ENCODE results near the gene GAGE12H.
"Not testable (repeated sequence)": the region's sequence is repeated elsewhere in the genome, so short reads cannot be mapped to it uniquely, and the experiment has no call there.

GAGE12H gene, protein sequence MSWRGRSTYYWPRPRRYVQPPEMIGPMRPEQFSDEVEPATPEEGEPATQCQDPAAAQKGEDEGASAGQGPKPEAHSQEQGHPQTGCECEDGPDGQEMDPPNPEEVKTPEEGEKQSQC

DNA sequence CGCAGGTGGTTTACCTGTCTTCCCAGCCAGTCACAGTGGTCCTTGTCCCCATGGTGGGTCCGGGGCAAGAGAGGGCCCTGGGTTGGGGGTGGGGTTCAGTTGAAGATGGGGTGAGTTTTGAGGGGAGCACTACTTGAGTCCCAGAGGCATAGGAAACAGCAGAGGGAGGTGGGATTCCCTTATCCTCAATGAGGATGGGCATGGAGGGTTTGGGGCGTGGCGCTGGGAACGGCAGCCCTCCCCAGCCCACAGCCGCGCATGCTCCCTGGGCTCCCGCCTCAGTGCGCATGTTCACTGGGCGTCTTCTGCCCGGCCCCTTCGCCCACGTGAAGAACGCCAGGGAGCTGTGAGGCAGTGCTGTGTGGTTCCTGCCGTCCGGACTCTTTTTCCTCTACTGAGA is at the start of gene GAGE12H:
TSS of gene GAGE12H (plus strand) at position 301 of the 400 bp plus-strand sequence. CDS start 1,155 bp downstream, outside the sequence.
- DNase-seq = not testable (repeated sequence)

DNA sequence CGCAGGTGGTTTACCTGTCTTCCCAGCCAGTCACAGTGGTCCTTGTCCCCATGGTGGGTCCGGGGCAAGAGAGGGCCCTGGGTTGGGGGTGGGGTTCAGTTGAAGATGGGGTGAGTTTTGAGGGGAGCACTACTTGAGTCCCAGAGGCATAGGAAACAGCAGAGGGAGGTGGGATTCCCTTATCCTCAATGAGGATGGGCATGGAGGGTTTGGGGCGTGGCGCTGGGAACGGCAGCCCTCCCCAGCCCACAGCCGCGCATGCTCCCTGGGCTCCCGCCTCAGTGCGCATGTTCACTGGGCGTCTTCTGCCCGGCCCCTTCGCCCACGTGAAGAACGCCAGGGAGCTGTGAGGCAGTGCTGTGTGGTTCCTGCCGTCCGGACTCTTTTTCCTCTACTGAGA is 47.9 kb upstream of the GAGE12H start, which contains the start of gene GAGE12C:
TSS of gene GAGE12C (plus strand) at position 301 of the 400 bp plus-strand sequence. CDS start 1,155 bp downstream, outside the sequence.
- DNase-seq = not testable (repeated sequence)

DNA sequence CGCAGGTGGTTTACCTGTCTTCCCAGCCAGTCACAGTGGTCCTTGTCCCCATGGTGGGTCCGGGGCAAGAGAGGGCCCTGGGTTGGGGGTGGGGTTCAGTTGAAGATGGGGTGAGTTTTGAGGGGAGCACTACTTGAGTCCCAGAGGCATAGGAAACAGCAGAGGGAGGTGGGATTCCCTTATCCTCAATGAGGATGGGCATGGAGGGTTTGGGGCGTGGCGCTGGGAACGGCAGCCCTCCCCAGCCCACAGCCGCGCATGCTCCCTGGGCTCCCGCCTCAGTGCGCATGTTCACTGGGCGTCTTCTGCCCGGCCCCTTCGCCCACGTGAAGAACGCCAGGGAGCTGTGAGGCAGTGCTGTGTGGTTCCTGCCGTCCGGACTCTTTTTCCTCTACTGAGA is 38.3 kb upstream of the GAGE12H start, which contains the start of gene GAGE12D:
TSS of gene GAGE12D (plus strand) at position 301 of the 400 bp plus-strand sequence. CDS start 1,155 bp downstream, outside the sequence.
- DNase-seq = not testable (repeated sequence)

DNA sequence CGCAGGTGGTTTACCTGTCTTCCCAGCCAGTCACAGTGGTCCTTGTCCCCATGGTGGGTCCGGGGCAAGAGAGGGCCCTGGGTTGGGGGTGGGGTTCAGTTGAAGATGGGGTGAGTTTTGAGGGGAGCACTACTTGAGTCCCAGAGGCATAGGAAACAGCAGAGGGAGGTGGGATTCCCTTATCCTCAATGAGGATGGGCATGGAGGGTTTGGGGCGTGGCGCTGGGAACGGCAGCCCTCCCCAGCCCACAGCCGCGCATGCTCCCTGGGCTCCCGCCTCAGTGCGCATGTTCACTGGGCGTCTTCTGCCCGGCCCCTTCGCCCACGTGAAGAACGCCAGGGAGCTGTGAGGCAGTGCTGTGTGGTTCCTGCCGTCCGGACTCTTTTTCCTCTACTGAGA is 28.8 kb upstream of the GAGE12H start, which contains the start of gene GAGE12E:
TSS of gene GAGE12E (plus strand) at position 301 of the 400 bp plus-strand sequence. CDS start 1,155 bp downstream, outside the sequence.
- not testable (repeated sequence) for DNase-seq

DNA sequence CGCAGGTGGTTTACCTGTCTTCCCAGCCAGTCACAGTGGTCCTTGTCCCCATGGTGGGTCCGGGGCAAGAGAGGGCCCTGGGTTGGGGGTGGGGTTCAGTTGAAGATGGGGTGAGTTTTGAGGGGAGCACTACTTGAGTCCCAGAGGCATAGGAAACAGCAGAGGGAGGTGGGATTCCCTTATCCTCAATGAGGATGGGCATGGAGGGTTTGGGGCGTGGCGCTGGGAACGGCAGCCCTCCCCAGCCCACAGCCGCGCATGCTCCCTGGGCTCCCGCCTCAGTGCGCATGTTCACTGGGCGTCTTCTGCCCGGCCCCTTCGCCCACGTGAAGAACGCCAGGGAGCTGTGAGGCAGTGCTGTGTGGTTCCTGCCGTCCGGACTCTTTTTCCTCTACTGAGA is 19.2 kb upstream of the GAGE12H start, which contains the start of gene GAGE12F:
TSS of gene GAGE12F (plus strand) at position 301 of the 400 bp plus-strand sequence. CDS start 1,155 bp downstream, outside the sequence.
- not testable (repeated sequence) for DNase-seq

DNA sequence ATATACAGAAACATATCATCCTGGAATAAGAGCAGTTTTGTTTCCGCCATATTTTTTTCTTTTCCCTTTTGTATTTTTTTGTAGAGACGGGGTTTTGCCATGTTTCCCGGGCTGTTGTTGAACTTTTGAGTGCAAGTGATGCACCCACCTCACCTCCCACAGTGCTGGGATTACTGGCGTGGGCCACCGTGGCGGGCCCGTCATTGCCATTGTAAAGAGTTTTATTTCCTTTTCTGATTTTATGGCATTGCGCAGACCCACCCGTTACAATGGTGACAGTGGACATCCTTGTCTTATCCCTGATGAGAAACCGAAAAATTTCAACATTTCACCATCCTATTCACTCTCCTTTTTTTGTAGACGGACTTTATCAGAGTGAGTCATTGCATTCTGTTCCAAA is 11.0 kb upstream of the GAGE12H start:
- DNase-seq = not testable (repeated sequence)

DNA sequence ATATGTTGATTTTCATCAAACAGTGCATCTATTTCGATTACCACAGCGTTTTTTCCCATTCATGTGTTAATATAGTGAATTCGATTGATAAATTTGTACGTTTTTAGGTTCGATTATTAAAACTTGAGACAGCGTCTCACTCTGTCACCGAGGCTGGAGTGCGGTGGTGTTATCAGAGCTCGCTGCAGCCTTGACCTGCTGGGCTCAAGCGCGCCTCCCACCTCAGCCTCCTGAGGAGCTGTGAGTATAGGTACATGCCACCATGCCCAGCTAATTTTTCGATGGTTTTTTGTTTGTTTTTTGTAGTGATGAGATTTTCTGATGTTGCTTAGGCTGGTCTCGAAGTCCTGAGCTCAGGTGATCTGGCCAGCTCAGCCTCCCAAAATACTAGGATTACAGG is 10.6 kb upstream of the GAGE12H start:
- DNase-seq = not testable (repeated sequence)

DNA sequence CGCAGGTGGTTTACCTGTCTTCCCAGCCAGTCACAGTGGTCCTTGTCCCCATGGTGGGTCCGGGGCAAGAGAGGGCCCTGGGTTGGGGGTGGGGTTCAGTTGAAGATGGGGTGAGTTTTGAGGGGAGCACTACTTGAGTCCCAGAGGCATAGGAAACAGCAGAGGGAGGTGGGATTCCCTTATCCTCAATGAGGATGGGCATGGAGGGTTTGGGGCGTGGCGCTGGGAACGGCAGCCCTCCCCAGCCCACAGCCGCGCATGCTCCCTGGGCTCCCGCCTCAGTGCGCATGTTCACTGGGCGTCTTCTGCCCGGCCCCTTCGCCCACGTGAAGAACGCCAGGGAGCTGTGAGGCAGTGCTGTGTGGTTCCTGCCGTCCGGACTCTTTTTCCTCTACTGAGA is 9.6 kb upstream of the GAGE12H start, which contains the start of gene GAGE12G:
TSS of gene GAGE12G (plus strand) at position 301 of the 400 bp plus-strand sequence. CDS start 1,155 bp downstream, outside the sequence.
- not testable (repeated sequence) for DNase-seq

DNA sequence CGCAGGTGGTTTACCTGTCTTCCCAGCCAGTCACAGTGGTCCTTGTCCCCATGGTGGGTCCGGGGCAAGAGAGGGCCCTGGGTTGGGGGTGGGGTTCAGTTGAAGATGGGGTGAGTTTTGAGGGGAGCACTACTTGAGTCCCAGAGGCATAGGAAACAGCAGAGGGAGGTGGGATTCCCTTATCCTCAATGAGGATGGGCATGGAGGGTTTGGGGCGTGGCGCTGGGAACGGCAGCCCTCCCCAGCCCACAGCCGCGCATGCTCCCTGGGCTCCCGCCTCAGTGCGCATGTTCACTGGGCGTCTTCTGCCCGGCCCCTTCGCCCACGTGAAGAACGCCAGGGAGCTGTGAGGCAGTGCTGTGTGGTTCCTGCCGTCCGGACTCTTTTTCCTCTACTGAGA is 9.4 kb downstream of the GAGE12H start, which contains the start of gene GAGE2A:
TSS of gene GAGE2A (plus strand) at position 301 of the 400 bp plus-strand sequence. CDS start 1,155 bp downstream, outside the sequence.
- DNase-seq = not testable (repeated sequence)

DNA sequence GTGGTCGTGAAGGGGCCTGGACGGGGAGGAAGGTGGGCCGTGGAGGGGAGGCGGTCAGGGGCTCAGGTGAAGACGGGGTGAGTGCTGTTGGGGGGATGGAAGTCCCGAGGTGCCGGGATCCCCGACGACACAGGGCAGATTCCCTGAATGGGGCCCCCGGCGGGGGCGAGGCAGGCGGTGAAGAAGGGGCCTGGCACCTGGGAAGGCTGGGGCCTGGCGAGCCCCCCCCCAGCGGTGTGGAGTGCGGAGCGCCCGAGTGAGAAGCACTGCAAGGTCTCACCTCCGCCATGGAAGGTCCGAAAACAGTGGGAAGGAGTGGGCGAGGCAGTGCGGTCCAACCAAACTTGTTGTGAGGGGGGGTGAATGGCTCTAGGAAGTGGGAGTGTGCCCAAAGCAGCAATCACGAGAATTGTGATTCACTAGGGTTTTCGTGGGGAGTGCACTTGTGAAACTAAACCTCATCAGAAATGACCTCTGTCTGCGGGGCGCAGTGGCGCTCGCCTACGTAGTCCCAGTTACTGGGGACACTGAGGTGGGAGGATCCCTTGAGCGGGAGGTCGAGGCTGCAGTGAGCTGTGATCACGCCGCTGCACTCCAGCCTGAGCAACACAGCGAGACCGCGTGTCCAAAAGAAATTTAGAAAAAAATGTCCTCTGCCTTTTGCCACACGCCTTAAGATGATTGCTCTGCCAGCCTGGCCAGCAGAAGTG is 10.2 kb downstream of the GAGE12H start:
- DNase-seq = not testable (repeated sequence)

DNA sequence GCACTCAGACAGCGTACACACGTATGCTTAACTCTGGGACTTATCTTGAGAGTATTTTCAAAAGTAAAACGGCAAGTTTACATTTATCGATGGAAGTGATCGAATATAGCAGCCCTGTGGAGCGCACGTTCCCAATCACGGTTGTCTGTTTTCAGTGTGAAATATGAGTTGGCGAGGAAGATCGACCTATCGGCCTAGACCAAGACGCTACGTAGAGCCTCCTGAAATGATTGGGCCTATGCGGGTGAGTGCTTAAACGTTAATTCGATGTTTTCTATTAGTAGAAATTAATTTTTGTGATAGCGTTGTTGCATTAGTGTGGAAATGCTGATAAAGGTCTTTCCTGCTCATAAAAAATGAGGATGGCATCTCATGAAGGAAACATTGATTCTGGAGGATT is 10.7 kb downstream of the GAGE12H start:
- DNase-seq = not testable (repeated sequence)

DNA sequence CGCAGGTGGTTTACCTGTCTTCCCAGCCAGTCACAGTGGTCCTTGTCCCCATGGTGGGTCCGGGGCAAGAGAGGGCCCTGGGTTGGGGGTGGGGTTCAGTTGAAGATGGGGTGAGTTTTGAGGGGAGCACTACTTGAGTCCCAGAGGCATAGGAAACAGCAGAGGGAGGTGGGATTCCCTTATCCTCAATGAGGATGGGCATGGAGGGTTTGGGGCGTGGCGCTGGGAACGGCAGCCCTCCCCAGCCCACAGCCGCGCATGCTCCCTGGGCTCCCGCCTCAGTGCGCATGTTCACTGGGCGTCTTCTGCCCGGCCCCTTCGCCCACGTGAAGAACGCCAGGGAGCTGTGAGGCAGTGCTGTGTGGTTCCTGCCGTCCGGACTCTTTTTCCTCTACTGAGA is 19.0 kb downstream of the GAGE12H start, which contains the start of gene GAGE1:
TSS of gene GAGE1 (plus strand) at position 301 of the 400 bp plus-strand sequence. CDS start 1,155 bp downstream, outside the sequence.
- DNase-seq = not testable (repeated sequence)

DNA sequence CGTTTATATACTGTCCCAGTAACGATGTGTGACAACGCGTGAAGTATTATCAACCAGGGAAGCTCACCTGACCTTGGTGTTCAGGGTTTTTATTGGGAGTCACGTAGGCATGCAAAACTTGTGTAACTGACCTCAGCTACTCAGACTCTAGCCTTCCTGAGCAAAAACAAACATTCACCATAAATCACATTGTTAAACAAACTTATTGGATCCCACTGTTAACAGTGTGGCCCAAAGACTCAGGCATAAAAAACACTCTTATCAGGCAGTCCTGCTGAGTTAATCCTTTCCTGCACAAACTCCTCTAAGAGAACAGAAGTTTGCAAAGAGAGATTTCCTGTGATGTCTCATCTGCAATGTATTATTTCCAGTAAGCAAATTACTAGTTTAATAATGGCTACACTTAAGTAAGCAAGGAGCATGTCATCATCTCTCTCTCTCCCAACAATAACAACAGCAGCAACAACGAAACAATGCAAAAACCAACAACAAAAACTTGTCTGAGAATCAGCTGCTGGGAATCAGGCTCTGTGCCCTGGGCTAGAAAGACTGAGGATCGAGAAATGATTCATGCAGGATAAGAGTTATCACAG is 31.1 kb downstream of the GAGE12H start:
- DNase-seq = no peak

DNA sequence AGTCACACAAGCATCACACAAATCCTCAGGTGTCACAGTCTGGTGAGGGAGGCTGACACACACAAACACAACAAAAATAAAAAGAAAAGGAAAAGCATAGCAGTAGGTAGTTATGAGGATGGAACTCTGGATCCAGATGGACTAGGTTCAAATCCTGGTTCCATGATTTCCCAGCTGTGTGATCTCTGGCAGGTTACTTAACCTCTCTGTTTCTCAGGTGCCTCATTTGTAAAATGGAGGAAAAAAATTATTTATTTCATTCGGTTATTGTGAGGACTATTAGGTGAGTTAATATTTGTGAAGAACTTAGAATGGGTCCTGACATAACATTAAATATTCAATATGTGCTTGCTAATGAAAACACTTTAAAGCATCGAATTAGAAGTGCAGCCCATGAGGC is 38.8 kb downstream of the GAGE12H start:
- DNase-seq = no peak

DNA sequence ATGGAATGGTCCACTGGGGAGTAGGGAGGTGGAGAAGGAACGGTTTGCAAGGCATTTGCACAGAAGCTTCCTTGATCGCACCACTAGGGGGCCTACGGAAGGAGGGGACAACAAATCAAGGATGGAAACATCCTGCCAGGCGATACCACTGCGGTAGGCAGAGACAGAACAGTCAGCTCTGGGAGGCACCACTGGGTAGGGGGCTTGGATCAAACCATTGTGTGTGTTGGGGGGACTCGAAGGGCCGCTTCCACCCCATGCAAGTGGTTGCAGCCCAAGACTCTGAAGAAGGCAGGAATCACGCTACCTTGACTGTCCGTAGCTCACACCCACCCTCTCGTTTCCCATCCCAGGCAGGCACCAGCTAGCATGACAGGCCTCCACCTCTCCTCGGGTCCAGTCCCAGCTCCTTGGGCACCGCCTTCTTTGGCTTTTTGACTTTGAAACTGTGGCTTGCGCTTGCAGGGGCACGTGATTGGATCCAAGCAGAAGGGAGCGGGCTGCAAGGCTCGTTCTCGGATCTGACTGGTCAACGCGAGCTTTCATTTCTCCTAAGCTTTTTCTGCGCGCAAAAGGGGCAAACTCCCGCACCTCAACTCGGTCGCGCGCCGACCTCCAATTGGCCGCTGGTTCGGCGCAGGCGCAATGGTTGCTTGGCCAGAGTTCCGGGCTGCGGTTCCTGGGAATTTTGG is 47.5 kb downstream of the GAGE12H start:
- no peak for DNase-seq

Measured in activated CD4-positive, alpha-beta T cell treated with anti-CD3 and anti-CD28 coated beads for 1 hour (primary cell).